GM12878 (cell line): ENCODE measurements around the gene NPC1. TPM values are rescaled to one million over a fixed set of nuclear protein-coding genes. Genes with fewer than 3 reads are reported as not detected.

Experiments
- ATAC-seq: fragments of 200-7000 bp; cut with Tn5 transposase; 3 replicates; pipeline ENCODE4 v1.9.1; 2020; ENCODE audit warnings: mild to moderate bottlenecking, moderate library complexity
- BruUV-seq: library from RNA; stranded (reverse); fragments of 400-500 nt; replicated peaks from 2 replicates; lab custom pipeline; 2021; lab: Mats Ljungman, UMichigan
- CTCF ChIA-PET: fragments of 300-600 bp; sonication (Branson Sonifier 250); formaldehyde crosslinking; extraction: SDS; loops from one replicate; lab custom pipeline; 2021; ENCODE audit warnings: inconsistent platforms; lab: Yijun Ruan, JAX
- POLR2A ChIA-PET: fragments of 350-600 bp; formaldehyde crosslinking; extraction: SDS; loops from one replicate; lab custom pipeline; 2021; ENCODE audit warnings: inconsistent platforms; lab: Charles Lee
- RAD21 ChIA-PET: fragments of 300-600 bp; sonication (Branson Sonifier 250); formaldehyde crosslinking; loops from one replicate; lab custom pipeline; 2023; ENCODE audit warnings: antibody characterized with exemption; ENCODE audit not compliant: unreplicated experiment; lab: Charles Lee
- SMC1A ChIA-PET: fragments of 300-600 bp; sonication (Branson Sonifier 250); formaldehyde crosslinking; loops from one replicate; lab custom pipeline; 2023; ENCODE audit not compliant: unreplicated experiment, uncharacterized antibody; lab: Charles Lee
- DNase-seq: peaks from one replicate; pipeline ENCODE4 v3.0.0-alpha.2; 2011; ENCODE audit warnings: low read depth, low spot score
- FAIRE-seq: peaks from 3 replicates; lab custom pipeline; 2011; peaks lifted over from hg19 to GRCh38; lab: Jason Lieb, UNC
- H2AFZ ChIP-seq: 2 replicates; pipeline ENCODE4 v1.6.0; 2011; ENCODE audit warnings: low read depth, low read length, control low read depth; ENCODE audit not compliant: control insufficient read depth
- H3K27ac ChIP-seq: 2 replicates; pipeline ENCODE4 v1.5.1; 2011; ENCODE audit warnings: control low read depth; ENCODE audit not compliant: control insufficient read depth, insufficient read depth
- H3K27me3 ChIP-seq, 2 experiments: replicated peaks in 1 of 2; 2 replicates each; pipeline versions ENCODE4 v1.6.0 to v1.6.1; 2011; ENCODE audit warnings: low read length in 1 of 2; ENCODE audit not compliant: control insufficient read depth in 2 of 2, insufficient read depth in 2 of 2
- H3K36me3 ChIP-seq, 2 experiments: 2 replicates each; pipeline ENCODE4 v1.5.1; 2011; ENCODE audit warnings: low read length in 1 of 2; ENCODE audit not compliant: control insufficient read depth in 2 of 2, insufficient read depth in 2 of 2
- H3K4me1 ChIP-seq: 2 replicates; pipeline ENCODE4 v1.6.1; 2011; ENCODE audit warnings: mild to moderate bottlenecking, low read length, moderate library complexity, mixed read lengths; ENCODE audit not compliant: control insufficient read depth, insufficient read depth
- H3K4me2 ChIP-seq: 2 replicates; pipeline ENCODE4 v1.6.0; 2011; ENCODE audit warnings: control low read depth; ENCODE audit not compliant: control insufficient read depth, insufficient read depth
- H3K4me3 ChIP-seq: fragments of 200-600 bp; sonication (generic); 2 replicates; pipeline ENCODE4 v1.5.1; 2016
- H3K79me2 ChIP-seq: 2 replicates; pipeline ENCODE4 v1.6.0; 2011; ENCODE audit warnings: low read length; ENCODE audit not compliant: control insufficient read depth, insufficient read depth
- H3K9ac ChIP-seq: 2 replicates; pipeline ENCODE4 v1.8.0; 2011; ENCODE audit warnings: low read length, control low read depth, mixed read lengths; ENCODE audit not compliant: control insufficient read depth, insufficient read depth
- H3K9me3 ChIP-seq: replicated peaks from 3 replicates; pipeline ENCODE4 v1.5.1; 2011; ENCODE audit warnings: mild to moderate bottlenecking, low read length; ENCODE audit not compliant: control insufficient read depth, insufficient read depth
- H4K20me1 ChIP-seq: 2 replicates; pipeline ENCODE4 v1.6.0; 2011; ENCODE audit not compliant: control insufficient read depth, insufficient read depth
- IKZF1 ChIP-seq: fragments of 450-650 bp; conservative IDR thresholded peaks from 2 replicates; pipeline ENCODE4 v1.6.1; 2017; ENCODE audit warnings: antibody characterized with exemption, mild to moderate bottlenecking
- MEF2B ChIP-seq: fragments of 450-650 bp; IDR thresholded peaks from 2 replicates; pipeline ENCODE4 v1.6.1; 2018; ENCODE audit warnings: mild to moderate bottlenecking, moderate library complexity; ENCODE audit not compliant: partially characterized antibody, poor library complexity, severe bottlenecking
- NKRF ChIP-seq: fragments of 450-650 bp; conservative IDR thresholded peaks from 2 replicates; pipeline ENCODE4 v1.6.1; 2017; ENCODE audit warnings: mild to moderate bottlenecking, moderate library complexity
- POU2F2 ChIP-seq: IDR thresholded peaks from 3 replicates; pipeline ENCODE4 v1.6.1; 2011; ENCODE audit warnings: low read depth, mild to moderate bottlenecking, low read length, borderline replicate concordance
- SIX5 ChIP-seq: IDR thresholded peaks from 2 replicates; pipeline ENCODE4 v1.6.1; 2011; ENCODE audit warnings: mild to moderate bottlenecking, low read depth, low read length, moderate library complexity; ENCODE audit not compliant: severe bottlenecking
- SPI1 ChIP-seq: IDR thresholded peaks from 2 replicates; pipeline ENCODE4 v1.6.1; 2011; ENCODE audit warnings: low read depth, mild to moderate bottlenecking, low read length, moderate library complexity, borderline replicate concordance; ENCODE audit not compliant: insufficient read depth
- ZBTB4 ChIP-seq: fragments of 450-650 bp; formaldehyde crosslinking; IDR thresholded peaks from 2 replicates; pipeline ENCODE4 v1.4.0; 2022; ENCODE audit warnings: mild to moderate bottlenecking, moderate library complexity
- ZNF207 ChIP-seq: fragments of 450-650 bp; IDR thresholded peaks from 2 replicates; pipeline ENCODE4 v1.6.1; 2014; ENCODE audit warnings: antibody characterized with exemption, mild to moderate bottlenecking, borderline replicate concordance
- WGBS: methylation state at CpG from one replicate; pipeline ENCODE4 v1.1.6; 2016; ENCODE audit warnings: low lambda C conversion rate; ENCODE audit not compliant: insufficient replicate concordance, insufficient coverage; ENCODE audit errors: missing lambda C conversion rate; 5-methylcytosine and 5-hydroxymethylcytosine counted together
- in situ Hi-C: fragments of 300-500 bp; cut with MboI; formaldehyde crosslinking; loops from 9 replicates; pipeline ENCODE4 v1.14.3; 2018; ENCODE audit warnings: mixed read lengths
- intact Hi-C: fragments of 100-400 bp; cut with micrococcal nuclease; formaldehyde crosslinking; loops from one replicate; pipeline ENCODE4 v1.14.2; 2022; ENCODE audit not compliant: unreplicated experiment
- polyA plus RNA-seq, 11 experiments: library from polyadenylated mRNA; depleted of rRNA in 4 of 11; unstranded in 6 of 11; stranded (reverse) in 5 of 11; fragments of >200 nt; fragmentation: Nextera tagmentation in 4 of 11; fragmentation: Illumina TruSeq in 1 of 11; extraction: Ambion mirVana in 4 of 11; extraction: Trizol in 1 of 11; gene quantifications; 1 replicate in 1 of 11; 2 replicates in 10 of 11; pipeline versions ENCODE4 v1.2.1 to v1.2.3, GENCODE V29; 2011 to 2016; ENCODE audit warnings: inconsistent platforms in 2 of 11, missing spikeins in 2 of 11, low read depth in 1 of 11
- total RNA-seq, 4 experiments: library from RNA; depleted of rRNA in 3 of 4; stranded (reverse); fragments of >200 nt in 3 of 4; fragmentation: Illumina TruSeq in 1 of 4; extraction: Trizol in 1 of 4; gene quantifications; 2 replicates each; pipeline versions ENCODE4 v1.2.1 to v1.2.3, GENCODE V29; 2013 to 2021

The NPC1 gene
- total and polyA plus RNA-seq, 10 of the 15 experiments (the other 5 are each of a cell fraction or from before 2014, with no cell fraction given): 10.1 to 45.2 (median 19.4) TPM

- no peak overlapping the region for H3K4me3 ChIP-seq
- ChIA-PET SMC1A (no interaction called here), POLR2A (no interaction called here), CTCF (interaction anchor here (0.8 to 2.2 kb wide), 3 partner anchors 11 to 59 kb away, joined by 3 to 5 read pairs (median 3); no protein-coding TSS in a partner anchor), RAD21 (no interaction called here)
- no peaks in the 10 kb centered on the region for H3K9me3 ChIP-seq
- DNase-seq (no peak), ATAC-seq (peak; percentile 36), FAIRE-seq (no peak)
- no peaks in the 10 kb centered on the region for H3K27me3 ChIP-seq
- no TSS peak for BruUV-seq
- peaks cover 23% of the 10 kb centered on the region for H3K4me1 ChIP-seq
- peak overlapping the region; percentile 22; the same call in 1 of the 2 replicates for H3K4me2 ChIP-seq
- H2AFZ ChIP-seq: no peak overlapping the region
- H3K27ac ChIP-seq: peak overlapping the region; percentile 56
- H3K36me3 ChIP-seq: peaks cover 4 to 22% of the 10 kb centered on the region in 2 experiments
- intact Hi-C loops: no loop called here
- H4K20me1 ChIP-seq: no peaks in the 10 kb centered on the region
- peak overlapping the region; percentile 37; the same call in 1 of the 2 replicates for H3K9ac ChIP-seq
- H3K79me2 ChIP-seq: peaks cover 2% of the 10 kb centered on the region
- 61% methylated on average over 5 of the region's 5 CpGs for WGBS
- TF ChIP-seq POU2F2 (no peak), SIX5 (no peak), IKZF1 (no peak), ZBTB4 (no peak), NKRF (no peak), MEF2B (peak; percentile 64), ZNF207 (no peak), SPI1 (peak; percentile 61; the same call in 1 of the 2 replicates)
- in situ Hi-C loops: no loop called here
Observed at GRCh38 chr18:23574611-23575308, 11.5 kb downstream of the NPC1 start.
